Testis (tissue), 3 donors: ENCODE measurements around the gene PITPNC1. TPM values are rescaled to one million over a fixed set of nuclear protein-coding genes. Genes with fewer than 3 reads are reported as not detected.

Experiments
- DNase-seq: peaks from one replicate; pipeline ENCODE4 v3.0.0-alpha.2; 2019
- H3K27ac ChIP-seq, 2 donors: fragments of 200-600 bp; sonication (generic); one replicate each; pipeline ENCODE4 v1.5.1; 2019
- H3K27me3 ChIP-seq: fragments of 200-600 bp; sonication (generic); one replicate; pipeline ENCODE4 v1.5.1; 2019
- H3K36me3 ChIP-seq: fragments of 200-600 bp; sonication (generic); one replicate; pipeline ENCODE4 v1.5.1; 2017; ENCODE audit warnings: low read depth; ENCODE audit errors: missing control alignments
- H3K4me1 ChIP-seq: fragments of 200-600 bp; sonication (generic); one replicate; pipeline ENCODE4 v1.5.1; 2019
- H3K4me3 ChIP-seq, 2 donors: fragments of 200-600 bp; sonication (generic); one replicate each; pipeline ENCODE4 v1.5.1; 2017 to 2019
- H3K9me3 ChIP-seq: fragments of 200-600 bp; sonication (generic); one replicate; pipeline ENCODE4 v1.5.1; 2017
- CTCF ChIP-seq, 3 experiments: fragments of 450-650 bp in 2 of 3; fragments of 200-600 bp in 1 of 3; sonication (generic) in 1 of 3; IDR thresholded peaks; one replicate each; pipeline ENCODE4 v1.5.1; 2016 to 2019; ENCODE audit warnings: antibody characterized with exemption in 3 of 3, mild to moderate bottlenecking in 2 of 3, moderate library complexity in 1 of 3
- POLR2A ChIP-seq: fragments of 450-650 bp; IDR thresholded peaks from one replicate; pipeline ENCODE4 v1.6.1; 2017; ENCODE audit warnings: antibody characterized with exemption, mild to moderate bottlenecking, moderate library complexity
- whole genome bisulfite sequencing, 2 donors: methylation state at CpG; one replicate each; pipeline ENCODE4 v1.1.5; 2018; 5-methylcytosine and 5-hydroxymethylcytosine counted together
- intact Hi-C: fragments of 100-400 bp; cut with DNase I; formaldehyde crosslinking; loops from one replicate; pipeline ENCODE4 v1.15.1; 2023; ENCODE audit warnings: low total_unique reads
- polyA plus RNA-seq: library from polyadenylated mRNA; stranded (reverse); fragments of 350-450 nt; fragmentation: Illumina TruSeq; extraction: RNeasy Lipid Tissue Mini Kit (QIAGEN cat#74804); gene quantifications from one replicate; pipeline ENCODE4 v1.2.3, GENCODE V29; 2014; ENCODE audit warnings: low read depth, low replicate concordance; ENCODE audit not compliant: insufficient read depth
- total RNA-seq, 2 donors: library from RNA; depleted of rRNA; stranded (reverse); fragments of >200 nt; gene quantifications; one replicate each; pipeline ENCODE4 v1.2.3, GENCODE V29; 2016

Gene PITPNC1
- total and polyA plus RNA-seq, 3 donors from 2014 or later: 8.3 to 12.8 (median 12.2) TPM

GRCh38 chr17:67500261-67500660, 123.2 kb downstream of the PITPNC1 start:
- no peak overlapping the region for H3K27ac ChIP-seq
- WGBS, 2 donors: 75 to 82% methylated on average over 2 of the region's 2 CpGs
- H3K36me3 ChIP-seq: no peaks in the 10 kb centered on the region
- TF ChIP-seq POLR2A (no peak), CTCF (IDR thresholded peaks at IDR 0.05) (no peak)
- intact Hi-C loops: no loop called here
- no peak for DNase-seq
- peaks cover 4% of the 10 kb centered on the region for H3K4me1 ChIP-seq
- no peaks in the 10 kb centered on the region for H3K9me3 ChIP-seq
- H3K4me3 ChIP-seq: no peak overlapping the region
- H3K27me3 ChIP-seq: no peaks in the 10 kb centered on the region

- WGBS, 2 donors: 94 to 96% methylated on average over 9 to 11 of the region's 11 CpGs
- Histone ChIP-seq H3K27ac (no peak overlapping the region), H3K4me3 (no peak overlapping the region), H3K4me1 (peaks cover 4% of the 10 kb centered on the region), H3K9me3 (no peaks in the 10 kb centered on the region), H3K36me3 (no peaks in the 10 kb centered on the region), H3K27me3 (no peaks in the 10 kb centered on the region)
- TF ChIP-seq CTCF (IDR thresholded peaks at IDR 0.05) (no peak), POLR2A (no peak)
- no peak for DNase-seq
- intact Hi-C loops: no loop called here
These were observed 123.7 kb downstream of the PITPNC1 start for GRCh38 chr17:67500677-67501300.

- H3K36me3 ChIP-seq: no peaks in the 10 kb centered on the region
- no peak for TF ChIP-seq CTCF (IDR thresholded peaks at IDR 0.05)
- TF ChIP-seq POLR2A: no peak
- H3K9me3 ChIP-seq: no peaks in the 10 kb centered on the region
- H3K27ac ChIP-seq: no peak overlapping the region
- intact Hi-C loops: no loop called here
- 94 to 95% methylated on average over 3 of the region's 3 CpGs for WGBS, 2 donors
- H3K4me1 ChIP-seq: no peaks in the 10 kb centered on the region
- no peak for DNase-seq
- H3K27me3 ChIP-seq: no peaks in the 10 kb centered on the region
- H3K4me3 ChIP-seq: no peak overlapping the region
These were observed 125.1 kb downstream of the PITPNC1 start for GRCh38 chr17:67502151-67502550.

- H3K27ac ChIP-seq: no peak overlapping the region
- 84 to 93% methylated on average over 1 of the region's 1 CpG for WGBS, 2 donors
- intact Hi-C loops: no loop called here
These were observed 126.1 kb downstream of the PITPNC1 start for GRCh38 chr17:67503184-67503583.

More at GRCh38 chr17:67503184-67503583, 126.1 kb downstream of the PITPNC1 start:
- Histone ChIP-seq H3K4me3 (no peak overlapping the region), H3K27me3 (no peaks in the 10 kb centered on the region), H3K9me3 (no peaks in the 10 kb centered on the region), H3K36me3 (no peaks in the 10 kb centered on the region), H3K4me1 (no peaks in the 10 kb centered on the region)
- TF ChIP-seq POLR2A (no peak), CTCF (IDR thresholded peaks at IDR 0.05) (no peak)
- no peak for DNase-seq
